Calu3 (cell line): ENCODE results near the gene IP6K3. TPM values are rescaled to one million over a fixed set of nuclear protein-coding genes. Genes with fewer than 3 reads are reported as not detected.
A peak's percentile ranks its signal among the peaks of the same experiment; 100 is the strongest.

ENCODE experiments used
- BruUV-seq: library from RNA; stranded (reverse); fragments of 400-500 nt; replicated peaks from 2 replicates; lab custom pipeline; 2021; lab: Mats Ljungman, UMichigan
- CTCF ChIA-PET: fragments of 300-600 bp; sonication (Branson Sonifier 250); formaldehyde crosslinking; loops from one replicate; lab custom pipeline; 2022; ENCODE audit warnings: antibody characterized with exemption; lab: Charles Lee
- DNase-seq: peaks from one replicate; pipeline ENCODE4 v3.0.0; 2022
- H3K27ac Mint-ChIP-seq: one replicate; pipeline ENCODE4 v1.8.0; 2022; ENCODE audit warnings: mixed read lengths; ENCODE audit not compliant: unreplicated experiment
- H3K27me3 Mint-ChIP-seq: one replicate; pipeline ENCODE4 v1.8.0; 2022; ENCODE audit warnings: mixed read lengths; ENCODE audit not compliant: unreplicated experiment
- H3K36me3 Mint-ChIP-seq: one replicate; pipeline ENCODE4 v1.8.0; 2022; ENCODE audit warnings: mild to moderate bottlenecking, moderate library complexity, mixed read lengths; ENCODE audit not compliant: insufficient read depth, unreplicated experiment
- H3K4me1 Mint-ChIP-seq: one replicate; pipeline ENCODE4 v1.8.0; 2022; ENCODE audit warnings: mild to moderate bottlenecking, low read depth, mixed read lengths; ENCODE audit not compliant: unreplicated experiment
- H3K4me3 Mint-ChIP-seq: one replicate; pipeline ENCODE4 v1.8.0; 2022; ENCODE audit warnings: mild to moderate bottlenecking, low read depth, moderate library complexity, mixed read lengths; ENCODE audit not compliant: unreplicated experiment
- H3K9me3 Mint-ChIP-seq: one replicate; pipeline ENCODE4 v1.8.0; 2022; ENCODE audit warnings: low read depth, mixed read lengths; ENCODE audit not compliant: unreplicated experiment
- intact Hi-C: fragments of 100-400 bp; cut with micrococcal nuclease; formaldehyde crosslinking; loops from one replicate; pipeline ENCODE4 v1.10.0; 2022; ENCODE audit not compliant: unreplicated experiment
- total RNA-seq: library from RNA; stranded (reverse); gene quantifications from 2 replicates; pipeline ENCODE4 v1.2.3, GENCODE V29; 2022
- TF ChIP-seq, protein P1 (sequence below): fragments of 200-600 bp; IDR thresholded peaks from one replicate; pipeline ENCODE4 v1.8.0; 2022; ENCODE audit warnings: antibody characterized with exemption; ENCODE audit not compliant: unreplicated experiment

The IP6K3 gene
- total RNA-seq, 1 experiment from 2014 or later: not detected

DNA sequence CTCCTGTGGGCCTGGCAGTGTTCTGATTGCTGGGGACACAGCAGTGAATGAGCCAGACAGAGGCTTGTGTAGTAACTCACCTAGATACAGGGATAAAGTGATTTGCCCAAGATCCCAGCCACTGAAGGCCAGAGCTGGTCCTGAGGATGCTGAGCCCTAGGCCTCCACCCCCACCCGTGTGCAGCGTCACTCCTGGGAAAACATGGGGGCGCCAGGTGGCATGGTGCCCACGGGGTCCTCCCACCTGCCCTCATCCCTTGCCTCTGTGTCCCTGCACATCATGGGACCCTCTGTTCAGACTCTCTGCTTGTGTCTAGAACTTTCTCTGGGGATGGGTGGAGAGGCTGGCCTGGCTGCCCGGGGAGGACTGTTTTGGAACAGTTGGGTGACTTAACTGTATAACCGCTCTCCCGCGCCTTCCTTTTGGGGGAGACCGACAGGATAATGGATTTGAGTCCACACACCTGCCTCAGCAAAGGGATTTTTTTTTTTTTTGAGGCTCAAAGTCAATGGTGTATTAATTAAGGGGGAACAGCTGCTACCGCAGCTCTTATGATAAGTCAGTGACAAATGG lies 22.6 kb upstream of the IP6K3 start:
- peaks cover 51% of the 10 kb centered on the region for H3K36me3 Mint-ChIP-seq
- CTCF ChIA-PET: interaction anchor here (0.7 to 3.0 kb wide), 6 partner anchors 11 to 258 kb away, joined by 3 to 14 read pairs (median 4); partner anchors contain the start of gene UQCC2
- intact Hi-C loops: loop anchor here (2.0 to 5.0 kb wide), 2 partner anchors 182 to 385 kb away; no protein-coding TSS in a partner anchor
- H3K4me3 Mint-ChIP-seq: no peak overlapping the region
- no peak overlapping the region for H3K27ac Mint-ChIP-seq
- no TSS peak for BruUV-seq
- DNase-seq: no peak
- H3K27me3 Mint-ChIP-seq: peaks cover 44% of the 10 kb centered on the region
- peaks cover 2% of the 10 kb centered on the region for H3K9me3 Mint-ChIP-seq
- peaks cover 6% of the 10 kb centered on the region for H3K4me1 Mint-ChIP-seq
- TF ChIP-seq, protein P1, sequence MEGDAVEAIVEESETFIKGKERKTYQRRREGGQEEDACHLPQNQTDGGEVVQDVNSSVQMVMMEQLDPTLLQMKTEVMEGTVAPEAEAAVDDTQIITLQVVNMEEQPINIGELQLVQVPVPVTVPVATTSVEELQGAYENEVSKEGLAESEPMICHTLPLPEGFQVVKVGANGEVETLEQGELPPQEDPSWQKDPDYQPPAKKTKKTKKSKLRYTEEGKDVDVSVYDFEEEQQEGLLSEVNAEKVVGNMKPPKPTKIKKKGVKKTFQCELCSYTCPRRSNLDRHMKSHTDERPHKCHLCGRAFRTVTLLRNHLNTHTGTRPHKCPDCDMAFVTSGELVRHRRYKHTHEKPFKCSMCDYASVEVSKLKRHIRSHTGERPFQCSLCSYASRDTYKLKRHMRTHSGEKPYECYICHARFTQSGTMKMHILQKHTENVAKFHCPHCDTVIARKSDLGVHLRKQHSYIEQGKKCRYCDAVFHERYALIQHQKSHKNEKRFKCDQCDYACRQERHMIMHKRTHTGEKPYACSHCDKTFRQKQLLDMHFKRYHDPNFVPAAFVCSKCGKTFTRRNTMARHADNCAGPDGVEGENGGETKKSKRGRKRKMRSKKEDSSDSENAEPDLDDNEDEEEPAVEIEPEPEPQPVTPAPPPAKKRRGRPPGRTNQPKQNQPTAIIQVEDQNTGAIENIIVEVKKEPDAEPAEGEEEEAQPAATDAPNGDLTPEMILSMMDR: no peak

DNA sequence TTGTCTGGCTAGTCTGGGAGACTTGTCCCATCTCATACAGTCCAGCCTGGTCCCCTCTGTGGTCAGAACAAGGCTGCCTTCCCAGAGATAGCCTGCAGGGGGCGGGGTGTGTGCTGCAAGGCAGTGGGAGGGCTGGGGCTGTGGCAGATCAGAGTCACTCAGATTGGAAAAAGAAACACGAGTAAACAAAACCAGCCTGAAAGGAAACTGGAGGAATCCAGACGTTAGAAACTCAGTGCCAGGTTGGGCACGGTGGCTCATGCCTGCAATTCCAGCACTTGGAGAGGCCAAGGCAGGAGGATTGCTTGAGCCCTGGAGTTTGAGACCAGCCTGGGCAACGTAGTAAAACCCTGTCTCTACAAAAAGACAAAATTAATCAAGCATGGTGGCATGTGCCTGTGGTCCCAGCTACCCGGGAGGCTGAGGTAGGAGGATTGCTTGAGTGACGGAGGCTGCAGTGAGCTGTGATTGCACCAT lies 22.0 kb upstream of the IP6K3 start:
- Mint-ChIP-seq H3K27ac (no peak overlapping the region), H3K4me3 (no peak overlapping the region), H3K36me3 (peaks cover 44% of the 10 kb centered on the region), H3K27me3 (peaks cover 51% of the 10 kb centered on the region), H3K4me1 (peaks cover 6% of the 10 kb centered on the region), H3K9me3 (peaks cover 2% of the 10 kb centered on the region)
- intact Hi-C loops: loop anchor here (1.0 to 5.0 kb wide), 3 partner anchors 181 to 386 kb away; no protein-coding TSS in a partner anchor
- TF ChIP-seq, protein P1: peak; percentile 97
- BruUV-seq: no TSS peak
- peak; percentile 97 for DNase-seq
- CTCF ChIA-PET: interaction anchor here (0.7 to 3.0 kb wide), 7 partner anchors 9 to 259 kb away, joined by 3 to 14 read pairs (median 4); partner anchors contain the start of gene UQCC2

DNA sequence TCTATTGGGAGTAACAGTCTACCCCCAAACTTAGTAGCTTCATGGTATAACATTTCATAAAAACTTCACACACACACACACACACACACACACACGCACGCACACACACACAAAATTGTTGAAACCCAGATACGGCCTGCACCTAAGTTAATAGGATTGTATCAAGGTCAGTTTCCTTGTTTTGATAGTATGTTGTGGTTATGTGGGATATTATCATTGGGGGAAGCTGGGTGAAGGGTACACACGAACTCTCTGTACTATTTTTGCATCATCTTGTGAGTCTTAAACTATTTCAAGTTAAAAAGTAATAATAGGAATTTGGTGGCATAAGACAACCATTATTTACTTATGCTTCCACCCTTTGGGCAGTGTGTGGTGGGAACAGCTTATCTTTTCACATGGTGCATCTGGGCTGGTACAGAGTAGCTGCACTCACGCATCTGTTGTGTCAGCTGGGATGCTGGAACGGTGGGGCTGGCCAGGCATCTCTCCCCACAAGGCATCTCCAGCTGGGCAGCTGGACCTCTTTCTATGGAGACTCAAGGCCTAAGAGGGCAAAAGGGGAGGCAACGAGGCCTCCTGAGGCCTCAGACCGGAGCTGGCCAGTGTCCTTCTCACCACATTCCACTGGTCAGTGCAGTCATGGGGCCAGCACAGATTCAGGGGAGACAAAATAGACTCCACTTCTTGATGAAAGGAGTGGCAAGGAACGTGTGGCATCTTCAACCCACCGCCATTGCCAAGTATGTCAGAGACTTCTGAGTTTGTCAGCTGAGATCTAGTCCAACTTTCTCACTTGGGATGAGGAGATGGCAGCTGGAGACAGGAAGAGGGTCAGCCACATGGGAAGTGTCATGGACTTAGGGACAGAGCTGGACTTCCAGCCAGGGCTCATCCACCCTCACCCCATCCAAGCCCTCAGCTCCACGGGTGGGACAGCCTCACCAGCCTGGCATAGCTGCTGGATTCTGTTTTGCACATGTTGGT lies 20.5 kb upstream of the IP6K3 start:
- H3K27ac Mint-ChIP-seq: no peak overlapping the region
- peaks cover 2% of the 10 kb centered on the region for H3K9me3 Mint-ChIP-seq
- peaks cover 6% of the 10 kb centered on the region for H3K4me1 Mint-ChIP-seq
- CTCF ChIA-PET: interaction anchor here (0.6 to 3.0 kb wide), 6 partner anchors 10 to 369 kb away, joined by 3 to 10 read pairs (median 3); partner anchors contain the start of gene UQCC2
- no peak for DNase-seq
- no peak overlapping the region for H3K4me3 Mint-ChIP-seq
- intact Hi-C loops: loop anchor here (5.0 kb wide), 1 partner anchor 180 kb away; no protein-coding TSS in a partner anchor
- peaks cover 29% of the 10 kb centered on the region for H3K36me3 Mint-ChIP-seq
- H3K27me3 Mint-ChIP-seq: peaks cover 58% of the 10 kb centered on the region
- TF ChIP-seq, protein P1: no peak
- no TSS peak for BruUV-seq

DNA sequence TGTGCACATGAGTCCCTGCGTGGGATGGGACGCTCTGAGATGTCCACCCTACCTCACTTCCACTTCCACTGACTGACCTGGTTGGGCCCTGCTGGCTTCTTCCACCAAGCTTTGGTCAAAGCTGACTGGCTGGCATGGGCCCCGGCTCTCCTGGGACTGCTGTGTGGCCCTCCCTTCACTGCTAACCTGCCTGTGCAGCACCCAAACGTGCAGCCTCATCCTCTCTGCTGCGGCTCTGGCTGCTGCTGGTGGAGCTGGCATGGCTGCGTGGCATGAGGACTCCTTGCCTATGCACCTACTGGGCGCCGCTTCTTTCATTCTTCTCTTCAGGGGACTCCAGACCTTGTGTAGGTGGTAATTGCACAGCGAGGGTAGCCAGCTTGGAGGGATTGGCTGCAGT lies 18.7 kb upstream of the IP6K3 start:
- H3K9me3 Mint-ChIP-seq: peaks cover 2% of the 10 kb centered on the region
- CTCF ChIA-PET: interaction anchor here (0.6 kb wide), 1 partner anchor 292 kb away, joined by 3 read pairs; no protein-coding TSS in a partner anchor
- peaks cover 58% of the 10 kb centered on the region for H3K27me3 Mint-ChIP-seq
- H3K4me3 Mint-ChIP-seq: no peak overlapping the region
- no peak for DNase-seq
- no peaks in the 10 kb centered on the region for H3K4me1 Mint-ChIP-seq
- peaks cover 15% of the 10 kb centered on the region for H3K36me3 Mint-ChIP-seq
- no TSS peak for BruUV-seq
- TF ChIP-seq, protein P1: no peak
- no peak overlapping the region for H3K27ac Mint-ChIP-seq
- intact Hi-C loops: loop anchor here (5.0 kb wide), 1 partner anchor 178 kb away; no protein-coding TSS in a partner anchor
